ENCODE results near the gene GALNT17.

GALNT17 gene

GRCh38 chr7:71750290-71750689 lies 618.3 kb downstream of the GALNT17 start:
- no peak for DNase-seq (ENCODE audit: low read depth)

GRCh38 chr7:71752171-71752935 lies 620.4 kb downstream of the GALNT17 start:
- no peak for DNase-seq (ENCODE audit: low read depth)

- no peak for DNase-seq (ENCODE audit: low read depth)
Measured at GRCh38 chr7:71753236-71753635, 621.3 kb downstream of the GALNT17 start.

GRCh38 chr7:71753956-71754664 lies 622.2 kb downstream of the GALNT17 start:
- DNase-seq (ENCODE audit: low read depth), result no peak

DNA sequence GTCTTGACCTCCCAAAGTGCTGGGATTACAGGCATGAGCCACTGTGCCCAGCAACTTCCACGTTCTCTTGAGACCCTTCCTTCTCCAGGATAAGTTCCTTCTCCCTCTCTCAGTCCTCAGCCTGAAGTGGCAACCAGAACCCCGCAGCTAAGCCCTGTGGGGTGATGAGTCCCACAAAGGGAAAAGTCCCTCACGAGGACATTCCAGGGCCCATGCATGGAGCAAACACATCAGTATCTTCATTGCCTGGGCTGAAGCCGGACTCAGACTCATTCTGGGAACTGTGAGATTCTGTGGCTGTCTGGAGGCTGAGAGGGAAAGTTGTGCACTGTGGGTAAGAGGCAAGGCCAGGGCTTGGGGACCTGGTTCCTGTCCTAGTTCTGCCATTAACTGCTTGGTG lies 622.9 kb downstream of the GALNT17 start:
- no peak for DNase-seq (ENCODE audit: low read depth)

- DNase-seq (ENCODE audit: low read depth), result no peak
Measured at GRCh38 chr7:71761336-71761735, 629.4 kb downstream of the GALNT17 start.
